GM19328 (cell line): Measurements from ENCODE around the gene KMT2C.
A peak's percentile ranks its signal among the peaks of the same experiment; 100 is the strongest.
"Not testable (repeated sequence)": the region's sequence is repeated elsewhere in the genome, so short reads cannot be mapped to it uniquely, and the experiment has no call there.

ENCODE experiments used
- ATAC-seq: cut with Tn5 transposase; IDR thresholded peaks from one replicate; pipeline ENCODE4 v1.9.1; 2021; ENCODE audit warnings: mild to moderate bottlenecking, moderate library complexity; ENCODE audit not compliant: unreplicated experiment

The KMT2C gene

GRCh38 chr7:152442330-152442835 is 6.6 kb upstream of the KMT2C start:
- ATAC-seq, result no peak

GRCh38 chr7:152441810-152442209 is 6.0 kb upstream of the KMT2C start:
- not testable (repeated sequence) for ATAC-seq

GRCh38 chr7:152441168-152441567 is 5.4 kb upstream of the KMT2C start:
- ATAC-seq, result not testable (repeated sequence)

GRCh38 chr7:152438017-152438416 is 2.2 kb upstream of the KMT2C start:
- ATAC-seq, result not testable (repeated sequence)

GRCh38 chr7:152436931-152437575 is 1.2 kb upstream of the KMT2C start:
- ATAC-seq, result not testable (repeated sequence)

GRCh38 chr7:152436111-152436930 is 518 bp upstream of the KMT2C start:
- ATAC-seq, result peak; percentile 44

GRCh38 chr7:152434511-152435383 is 1.1 kb downstream of the KMT2C start:
- not testable (repeated sequence) for ATAC-seq

GRCh38 chr7:152433721-152434490 is 1.9 kb downstream of the KMT2C start:
- ATAC-seq, result not testable (repeated sequence)

- ATAC-seq, result not testable (repeated sequence)
Measured at GRCh38 chr7:152432735-152433134, 3.1 kb downstream of the KMT2C start.

GRCh38 chr7:152430854-152431253 is 4.9 kb downstream of the KMT2C start:
- no peak for ATAC-seq

- ATAC-seq, result not testable (repeated sequence)
Measured at GRCh38 chr7:152430118-152430517, 5.7 kb downstream of the KMT2C start.

- ATAC-seq, result no peak
Measured at GRCh38 chr7:152424348-152425108, 11.3 kb downstream of the KMT2C start.

- no peak for ATAC-seq
Measured at GRCh38 chr7:152423991-152424347, 11.8 kb downstream of the KMT2C start.

- ATAC-seq, result not testable (repeated sequence)
Measured at GRCh38 chr7:152423171-152423570, 12.6 kb downstream of the KMT2C start.

- not testable (repeated sequence) for ATAC-seq
Measured at GRCh38 chr7:152420950-152421349, 14.9 kb downstream of the KMT2C start.

GRCh38 chr7:152419473-152420429 is 16.1 kb downstream of the KMT2C start:
- no peak for ATAC-seq

- ATAC-seq, result no peak
Measured at GRCh38 chr7:152414779-152415178, 21.0 kb downstream of the KMT2C start.

GRCh38 chr7:152411389-152411788 is 24.4 kb downstream of the KMT2C start:
- ATAC-seq, result no peak
